HepG2 (cell line): ENCODE results near the gene HYCC1. TPM values are rescaled to one million over a fixed set of nuclear protein-coding genes. Genes with fewer than 3 reads are reported as not detected.

Source experiments
- ARHGAP35 ChIP-seq: sonication (generic); formaldehyde crosslinking; IDR thresholded peaks from 2 replicates; pipeline ENCODE4 v1.9.0; 2022; ENCODE audit warnings: mild to moderate bottlenecking, inconsistent platforms, moderate library complexity, missing genetic modification reagents, borderline replicate concordance
- BCL6 ChIP-seq: IDR thresholded peaks from 2 replicates; pipeline ENCODE4 v1.6.1; 2016; ENCODE audit warnings: missing genetic modification reagents, missing compliant biosample characterization
- CTCF ChIP-seq: sonication (generic); formaldehyde crosslinking; IDR thresholded peaks from 2 replicates; pipeline ENCODE4 v1.5.0; 2020; ENCODE audit warnings: mild to moderate bottlenecking, missing genetic modification reagents, moderate library complexity
- GATAD1 ChIP-seq: IDR thresholded peaks from 2 replicates; pipeline ENCODE4 v1.6.1; 2016; ENCODE audit warnings: missing genetic modification reagents, missing compliant biosample characterization
- KDM6A ChIP-seq: IDR thresholded peaks from 2 replicates; pipeline ENCODE4 v1.6.1; 2016; ENCODE audit warnings: low read depth
- KLF6 ChIP-seq: IDR thresholded peaks from 2 replicates; pipeline ENCODE4 v1.8.0; 2016; ENCODE audit warnings: missing biosample characterization, missing genetic modification reagents
- MED13 ChIP-seq: sonication (generic); formaldehyde crosslinking; IDR thresholded peaks from 2 replicates; pipeline ENCODE4 v1.5.0; 2020; ENCODE audit warnings: missing genetic modification reagents
- RBAK ChIP-seq: sonication (generic); formaldehyde crosslinking; IDR thresholded peaks from 2 replicates; pipeline ENCODE4 v1.5.1; 2020; ENCODE audit warnings: mild to moderate bottlenecking, missing genetic modification reagents
- SOX5 ChIP-seq: IDR thresholded peaks from 2 replicates; pipeline ENCODE4 v1.6.1; 2016; ENCODE audit warnings: borderline replicate concordance
- ZBTB49 ChIP-seq: sonication (generic); formaldehyde crosslinking; IDR thresholded peaks from 2 replicates; pipeline ENCODE4 v1.4.0; 2020; ENCODE audit warnings: missing genetic modification reagents, borderline replicate concordance
- ZFX ChIP-seq: sonication (generic); formaldehyde crosslinking; IDR thresholded peaks from 2 replicates; pipeline ENCODE4 v1.4.0; 2020; ENCODE audit warnings: mild to moderate bottlenecking, low read depth, missing genetic modification reagents, moderate library complexity
- ZIK1 ChIP-seq: sonication (generic); formaldehyde crosslinking; IDR thresholded peaks from 2 replicates; pipeline ENCODE4 v1.5.0; 2020; ENCODE audit warnings: mild to moderate bottlenecking, low read depth, missing genetic modification reagents, borderline replicate concordance
- ZKSCAN8 ChIP-seq: IDR thresholded peaks from 2 replicates; pipeline ENCODE4 v1.6.1; 2016; ENCODE audit warnings: borderline replicate concordance, missing genetic modification reagents, missing compliant biosample characterization
- ZNF160 ChIP-seq: sonication (generic); formaldehyde crosslinking; IDR thresholded peaks from 2 replicates; pipeline ENCODE4 v1.8.0; 2022; ENCODE audit warnings: mild to moderate bottlenecking, inconsistent platforms, missing genetic modification reagents
- ZNF546 ChIP-seq: sonication (generic); formaldehyde crosslinking; conservative IDR thresholded peaks from 2 replicates; pipeline ENCODE4 v1.8.1; 2023; ENCODE audit warnings: mild to moderate bottlenecking, missing genetic modification reagents
- ZNF749 ChIP-seq: sonication (generic); formaldehyde crosslinking; IDR thresholded peaks from 2 replicates; pipeline ENCODE4 v1.8.0; 2022; ENCODE audit warnings: mild to moderate bottlenecking, missing genetic modification reagents, moderate library complexity, borderline replicate concordance
- ZNF75D ChIP-seq: sonication (generic); formaldehyde crosslinking; IDR thresholded peaks from 2 replicates; pipeline ENCODE4 v1.8.1; 2023; ENCODE audit warnings: missing genetic modification reagents, mild to moderate bottlenecking, borderline replicate concordance
- ZSCAN12 ChIP-seq: sonication (generic); formaldehyde crosslinking; IDR thresholded peaks from 2 replicates; pipeline ENCODE4 v1.9.0; 2021; ENCODE audit warnings: mild to moderate bottlenecking, missing genetic modification reagents
- ZSCAN9 ChIP-seq: IDR thresholded peaks from 2 replicates; pipeline ENCODE4 v1.6.1; 2016; ENCODE audit warnings: borderline replicate concordance
- polyA plus RNA-seq, 8 experiments: library from polyadenylated mRNA; depleted of rRNA in 3 of 8; stranded (reverse) in 7 of 8; unstranded in 1 of 8; fragments of >200 nt; fragmentation: Illumina TruSeq in 4 of 8; extraction: Trizol in 4 of 8; gene quantifications; 2 replicates each; pipeline versions ENCODE4 v1.2.1 to v1.2.3, GENCODE V29; 2011 to 2016; ENCODE audit warnings: low read depth in 4 of 8, missing spikeins in 1 of 8, mixed read lengths in 1 of 8; ENCODE audit not compliant: insufficient read depth in 1 of 8
- total RNA-seq, 5 experiments: library from RNA; depleted of rRNA; stranded (reverse); fragments of >200 nt; fragmentation: Illumina TruSeq; extraction: Trizol; gene quantifications; 2 replicates each; pipeline ENCODE4 v1.2.3, GENCODE V29; 2016; ENCODE audit warnings: low read depth in 1 of 5
- TF ChIP-seq, protein P1 (sequence below), 2 experiments: sonication (generic) in 1 of 2; formaldehyde crosslinking in 1 of 2; IDR thresholded peaks; 2 replicates each; pipeline versions ENCODE4 v1.4.0 to v1.6.1; 2016 to 2020; ENCODE audit warnings: borderline replicate concordance in 1 of 2, low read depth in 1 of 2, mild to moderate bottlenecking in 1 of 2, missing genetic modification reagents in 1 of 2

HYCC1 gene
- total and polyA plus RNA-seq, 2 of the 13 experiments (the other 11 are each of a cell fraction or from before 2014, with no cell fraction given): 9.5 to 41.8 TPM

GRCh38 chr7:23013715-23014649 is at the start of gene HYCC1 (continued):
- TF ChIP-seq ZIK1 (CRISPR knock-in tag) (peak; percentile 69; the same call in 1 of the 2 replicates), ZKSCAN8 (CRISPR knock-in tag) (no peak), ZNF75D (CRISPR knock-in tag) (no peak), CTCF (CRISPR knock-in tag) (peak; percentile 64), SOX5 (CRISPR knock-in tag) (0 out of 2 replicates have a peak, but pooled peaks have one; percentile 6), BCL6 (CRISPR knock-in tag) (0 out of 2 replicates have a peak, but pooled peaks have one; percentile 14), ZNF160 (CRISPR knock-in tag) (no peak), RBAK (no peak), KDM6A (CRISPR knock-in tag) (no peak), ZFX (CRISPR knock-in tag) (peak; percentile 49; the same call in 1 of the 2 replicates), ZBTB49 (CRISPR knock-in tag) (no peak), KLF6 (CRISPR knock-in tag) (0 out of 2 replicates have a peak, but pooled peaks have one; percentile 47), ARHGAP35 (CRISPR knock-in tag) (no peak), ZSCAN12 (CRISPR knock-in tag) (peak; percentile 72; the same call in 1 of the 2 replicates), ZNF749 (CRISPR knock-in tag) (no peak), ZNF546 (CRISPR knock-in tag) (no peak), GATAD1 (CRISPR knock-in tag) (no peak), MED13 (no peak), ZSCAN9 (no peak; the same call in 1 of the 2 replicates)
- TF ChIP-seq, protein P1, sequence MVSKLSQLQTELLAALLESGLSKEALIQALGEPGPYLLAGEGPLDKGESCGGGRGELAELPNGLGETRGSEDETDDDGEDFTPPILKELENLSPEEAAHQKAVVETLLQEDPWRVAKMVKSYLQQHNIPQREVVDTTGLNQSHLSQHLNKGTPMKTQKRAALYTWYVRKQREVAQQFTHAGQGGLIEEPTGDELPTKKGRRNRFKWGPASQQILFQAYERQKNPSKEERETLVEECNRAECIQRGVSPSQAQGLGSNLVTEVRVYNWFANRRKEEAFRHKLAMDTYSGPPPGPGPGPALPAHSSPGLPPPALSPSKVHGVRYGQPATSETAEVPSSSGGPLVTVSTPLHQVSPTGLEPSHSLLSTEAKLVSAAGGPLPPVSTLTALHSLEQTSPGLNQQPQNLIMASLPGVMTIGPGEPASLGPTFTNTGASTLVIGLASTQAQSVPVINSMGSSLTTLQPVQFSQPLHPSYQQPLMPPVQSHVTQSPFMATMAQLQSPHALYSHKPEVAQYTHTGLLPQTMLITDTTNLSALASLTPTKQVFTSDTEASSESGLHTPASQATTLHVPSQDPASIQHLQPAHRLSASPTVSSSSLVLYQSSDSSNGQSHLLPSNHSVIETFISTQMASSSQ (IDR thresholded peaks at IDR 0.05; ENCODE audit: low read depth): no peak
- TF ChIP-seq, protein P1 (CRISPR knock-in tag; IDR thresholded peaks at IDR 0.05; ENCODE audit: borderline replicate concordance): no peak
